HEK293 (cell line): ENCODE data around the gene STX2.

Experiments used
- CTCF ChIP-seq: fragments of 450-650 bp; formaldehyde crosslinking; IDR thresholded peaks from 2 replicates; pipeline ENCODE4 v1.5.1; 2016; ENCODE audit warnings: missing biosample characterization, missing genetic modification characterization
- PRDM1 ChIP-seq: fragments of 450-650 bp; formaldehyde crosslinking; IDR thresholded peaks from 2 replicates; pipeline ENCODE4; 2016; ENCODE audit warnings: missing biosample characterization, missing genetic modification characterization
- REST ChIP-seq: fragments of 450-650 bp; formaldehyde crosslinking; IDR thresholded peaks from 2 replicates; pipeline ENCODE4 v1.5.1; 2016; ENCODE audit warnings: missing biosample characterization, missing genetic modification characterization
- YY1 ChIP-seq: fragments of 450-650 bp; formaldehyde crosslinking; IDR thresholded peaks from 2 replicates; pipeline ENCODE4 v1.5.1; 2018; ENCODE audit warnings: missing biosample characterization, missing genetic modification characterization
- ZBTB11 ChIP-seq: fragments of 450-650 bp; formaldehyde crosslinking; conservative IDR thresholded peaks from 2 replicates; pipeline ENCODE4 v1.5.1; 2016; ENCODE audit warnings: low read depth, missing biosample characterization, missing genetic modification characterization
- ZNF121 ChIP-seq: fragments of 450-650 bp; formaldehyde crosslinking; IDR thresholded peaks from 2 replicates; pipeline ENCODE4 v1.5.1; 2016; ENCODE audit warnings: missing biosample characterization, missing genetic modification characterization
- ZNF140 ChIP-seq: fragments of 450-650 bp; formaldehyde crosslinking; IDR thresholded peaks from 2 replicates; pipeline ENCODE4 v1.5.1; 2016; ENCODE audit warnings: missing biosample characterization, missing genetic modification characterization
- ZNF146 ChIP-seq: fragments of 450-650 bp; formaldehyde crosslinking; IDR thresholded peaks from 2 replicates; pipeline ENCODE4 v1.5.1; 2016; ENCODE audit warnings: missing biosample characterization, missing genetic modification characterization
- ZNF175 ChIP-seq: fragments of 450-650 bp; formaldehyde crosslinking; IDR thresholded peaks from 2 replicates; pipeline ENCODE4 v1.5.1; 2016; ENCODE audit warnings: missing biosample characterization, missing genetic modification characterization
- ZNF23 ChIP-seq: fragments of 450-650 bp; formaldehyde crosslinking; IDR thresholded peaks from 2 replicates; pipeline ENCODE4 v1.5.1; 2016; ENCODE audit warnings: missing biosample characterization, missing genetic modification characterization, borderline replicate concordance
- ZNF24 ChIP-seq: fragments of 450-650 bp; formaldehyde crosslinking; IDR thresholded peaks from 2 replicates; pipeline ENCODE4 v1.5.1; 2016; ENCODE audit warnings: missing biosample characterization, missing genetic modification characterization
- ZNF274 ChIP-seq, 2 experiments: fragments of 200-500 bp in 1 of 2; fragments of 450-650 bp in 1 of 2; sonication (Bioruptor generic) in 1 of 2; formaldehyde crosslinking in 1 of 2; IDR thresholded peaks; 2 replicates each; pipeline versions ENCODE4 v1.5.1 to v1.6.1; 2014 to 2016; ENCODE audit warnings: borderline replicate concordance in 1 of 2, inconsistent platforms in 1 of 2, low read length in 1 of 2, missing biosample characterization in 1 of 2, missing genetic modification characterization in 1 of 2
- ZNF544 ChIP-seq: fragments of 450-650 bp; formaldehyde crosslinking; IDR thresholded peaks from 2 replicates; pipeline ENCODE4 v1.5.0; 2017; ENCODE audit warnings: missing biosample characterization, missing genetic modification characterization

- no peak for TF ChIP-seq REST (tag by site-specific recombination)
- TF ChIP-seq ZNF121 = no peak
- no peak for TF ChIP-seq ZNF23
- TF ChIP-seq CTCF (tag by site-specific recombination) = no peak
- TF ChIP-seq ZBTB11 (tag by site-specific recombination) = no peak
- TF ChIP-seq ZNF140 = no peak
- no peak for TF ChIP-seq YY1 (tag by site-specific recombination)
- TF ChIP-seq ZNF24 = no peak
- TF ChIP-seq ZNF146 = no peak
- no peak for TF ChIP-seq ZNF274 (IDR thresholded peaks at IDR 0.05; ENCODE audit: low read length)
- TF ChIP-seq ZNF274 (tag by site-specific recombination; IDR thresholded peaks at IDR 0.05; ENCODE audit: borderline replicate concordance) = no peak
- TF ChIP-seq ZNF544 = no peak
- TF ChIP-seq ZNF175 (tag by site-specific recombination) = no peak
- TF ChIP-seq PRDM1 (tag by site-specific recombination) = no peak
Observed at GRCh38 chr12:130744274-130744673, 94.8 kb downstream of the STX2 start.
